Embryonic facial prominence (tissue), 1 donor: Measurements from ENCODE around the gene TMEM40.
A peak's percentile ranks its signal among the peaks of the same experiment; 100 is the strongest.
"Not testable (repeated sequence)": the region's sequence is repeated elsewhere in the genome, so short reads cannot be mapped to it uniquely, and the experiment has no call there.

ENCODE experiments used
- DNase-seq: peaks from one replicate; pipeline ENCODE4 v3.0.0-alpha.2; 2016; ENCODE audit errors: extremely low spot score

The TMEM40 gene

GRCh38 chr3:12759097-12759679, at the start of gene TMEM40:
Gene TMEM40, minus strand, starts transcription at chr3:12759259. Its CDS starts 9,427 bp downstream, at chr3:12749832.
- no peak for DNase-seq

- DNase-seq, result no peak
These were observed 49.5 kb upstream of the TMEM40 start for GRCh38 chr3:12808587-12808986.

GRCh38 chr3:12807601-12808359, 48.7 kb upstream of the TMEM40 start:
- no peak for DNase-seq

GRCh38 chr3:12807066-12807465, 48.0 kb upstream of the TMEM40 start:
- no peak for DNase-seq

GRCh38 chr3:12803371-12803770, 44.3 kb upstream of the TMEM40 start:
- no peak for DNase-seq

GRCh38 chr3:12799525-12800440, 40.7 kb upstream of the TMEM40 start:
- no peak for DNase-seq

- no peak for DNase-seq
These were observed 39.6 kb upstream of the TMEM40 start for GRCh38 chr3:12798559-12799179.

GRCh38 chr3:12797892-12798558, 39.0 kb upstream of the TMEM40 start:
- no peak for DNase-seq

- no peak for DNase-seq
These were observed 38.2 kb upstream of the TMEM40 start for GRCh38 chr3:12797124-12797891.

GRCh38 chr3:12796171-12797123, 37.4 kb upstream of the TMEM40 start, which contains the start of gene CAND2:
Gene CAND2, plus strand, starts transcription at chr3:12796680. Its CDS starts 41 bp downstream, at chr3:12796721.
- peak; percentile 20 for DNase-seq

GRCh38 chr3:12793701-12794100, 34.6 kb upstream of the TMEM40 start:
- no peak for DNase-seq

GRCh38 chr3:12791430-12791829, 32.4 kb upstream of the TMEM40 start:
- no peak for DNase-seq

- DNase-seq, result not testable (repeated sequence)
These were observed 29.1 kb upstream of the TMEM40 start for GRCh38 chr3:12787967-12788690.

- not testable (repeated sequence) for DNase-seq
These were observed 28.3 kb upstream of the TMEM40 start for GRCh38 chr3:12787346-12787745.

- DNase-seq, result no peak
These were observed 26.0 kb upstream of the TMEM40 start for GRCh38 chr3:12785096-12785495.

- DNase-seq, result no peak
These were observed 23.2 kb upstream of the TMEM40 start for GRCh38 chr3:12782172-12782815.

GRCh38 chr3:12780751-12781150, 21.7 kb upstream of the TMEM40 start:
- DNase-seq, result no peak

- DNase-seq, result no peak
These were observed 18.1 kb upstream of the TMEM40 start for GRCh38 chr3:12777171-12777570.
